ENCODE data around the gene ADAM10.

DNA sequence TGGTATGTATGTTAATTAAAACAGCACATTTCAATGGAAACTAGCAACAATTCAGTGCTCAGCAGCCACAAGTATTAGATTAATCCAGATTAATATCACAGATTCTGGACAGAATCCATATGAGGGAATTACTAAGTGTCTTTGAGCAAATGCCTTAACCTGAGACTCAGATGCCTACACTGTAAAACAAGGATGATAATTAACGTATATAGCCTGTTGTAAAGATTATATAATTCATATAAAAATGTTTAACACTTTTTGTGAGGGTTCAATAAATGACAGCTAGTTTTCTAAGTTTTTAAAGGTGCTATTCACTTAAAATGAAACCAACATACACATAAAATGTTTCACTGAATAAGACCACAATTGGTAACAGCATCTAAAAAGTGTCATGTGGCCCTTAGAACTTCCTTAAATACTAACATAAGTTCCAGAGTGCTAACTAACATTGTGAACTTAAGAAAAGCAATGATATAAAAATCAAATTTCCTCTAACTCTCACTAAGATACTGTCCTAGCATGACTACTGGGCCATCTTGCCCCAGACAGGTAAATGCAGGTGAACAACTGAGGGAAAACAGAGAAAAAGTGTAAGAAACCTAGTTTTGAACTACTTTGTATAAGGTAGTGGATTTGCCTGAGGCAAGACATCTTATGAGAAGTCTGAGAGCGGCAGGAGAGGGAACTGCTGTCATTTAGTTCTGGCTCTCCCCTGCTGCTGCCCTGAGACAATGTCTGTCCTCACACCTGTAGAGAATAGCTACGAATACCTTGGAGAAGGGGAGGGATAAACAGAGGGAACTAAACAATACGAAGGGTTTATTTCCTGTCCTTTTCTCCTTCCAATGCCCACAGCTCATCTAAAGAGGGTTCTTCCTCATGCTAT, 151.3 kb downstream of the ADAM10 start:
- TF ChIP-seq CBX8 (IDR thresholded peaks at IDR 0.05; ENCODE audit: borderline replicate concordance, low read depth, low read length) = no peak
- TF ChIP-seq JUN (IDR thresholded peaks at IDR 0.05; ENCODE audit: low read depth, low read length) = no peak
- TF ChIP-seq TAF1 (IDR thresholded peaks at IDR 0.05; ENCODE audit: low read depth, low read length) = no peak

Data from H1 (cell line).